Calu3 (cell line): Measurements from ENCODE around the gene ABR. TPM values are rescaled to one million over a fixed set of nuclear protein-coding genes. Genes with fewer than 3 reads are reported as not detected.

Experiments
- BruUV-seq: library from RNA; stranded (reverse); fragments of 400-500 nt; replicated peaks from 2 replicates; lab custom pipeline; 2021; lab: Mats Ljungman, UMichigan
- CTCF ChIA-PET: fragments of 300-600 bp; sonication (Branson Sonifier 250); formaldehyde crosslinking; loops from one replicate; lab custom pipeline; 2022; ENCODE audit warnings: antibody characterized with exemption; lab: Charles Lee
- DNase-seq: peaks from one replicate; pipeline ENCODE4 v3.0.0; 2022
- H3K27ac Mint-ChIP-seq: one replicate; pipeline ENCODE4 v1.8.0; 2022; ENCODE audit warnings: mixed read lengths; ENCODE audit not compliant: unreplicated experiment
- H3K27me3 Mint-ChIP-seq: one replicate; pipeline ENCODE4 v1.8.0; 2022; ENCODE audit warnings: mixed read lengths; ENCODE audit not compliant: unreplicated experiment
- H3K36me3 Mint-ChIP-seq: one replicate; pipeline ENCODE4 v1.8.0; 2022; ENCODE audit warnings: mild to moderate bottlenecking, moderate library complexity, mixed read lengths; ENCODE audit not compliant: insufficient read depth, unreplicated experiment
- H3K4me1 Mint-ChIP-seq: one replicate; pipeline ENCODE4 v1.8.0; 2022; ENCODE audit warnings: mild to moderate bottlenecking, low read depth, mixed read lengths; ENCODE audit not compliant: unreplicated experiment
- H3K4me3 Mint-ChIP-seq: one replicate; pipeline ENCODE4 v1.8.0; 2022; ENCODE audit warnings: mild to moderate bottlenecking, low read depth, moderate library complexity, mixed read lengths; ENCODE audit not compliant: unreplicated experiment
- H3K9me3 Mint-ChIP-seq: one replicate; pipeline ENCODE4 v1.8.0; 2022; ENCODE audit warnings: low read depth, mixed read lengths; ENCODE audit not compliant: unreplicated experiment
- CTCF ChIP-seq: fragments of 200-600 bp; IDR thresholded peaks from one replicate; pipeline ENCODE4 v1.8.0; 2022; ENCODE audit warnings: antibody characterized with exemption; ENCODE audit not compliant: unreplicated experiment
- intact Hi-C: fragments of 100-400 bp; cut with micrococcal nuclease; formaldehyde crosslinking; loops from one replicate; pipeline ENCODE4 v1.10.0; 2022; ENCODE audit not compliant: unreplicated experiment
- total RNA-seq: library from RNA; stranded (reverse); gene quantifications from 2 replicates; pipeline ENCODE4 v1.2.3, GENCODE V29; 2022

ABR gene
- total RNA-seq, 1 experiment from 2014 or later = 92.7 TPM

GRCh38 chr17:1126250-1126797, 53.5 kb downstream of the ABR start:
- no peak for DNase-seq
- no peaks in the 10 kb centered on the region for H3K27me3 Mint-ChIP-seq
- no peak overlapping the region for H3K4me3 Mint-ChIP-seq
- CTCF ChIA-PET = no interaction called here
- H3K4me1 Mint-ChIP-seq = no peaks in the 10 kb centered on the region
- TF ChIP-seq CTCF = no peak
- no peaks in the 10 kb centered on the region for H3K36me3 Mint-ChIP-seq
- intact Hi-C loops = loop anchor here (10.0 kb wide), 2 partner anchors 58 to 208 kb away; no protein-coding TSS in a partner anchor
- no peak overlapping the region for H3K27ac Mint-ChIP-seq
- BruUV-seq = no TSS peak
- H3K9me3 Mint-ChIP-seq = no peaks in the 10 kb centered on the region

- CTCF ChIA-PET = no interaction called here
- intact Hi-C loops = loop anchor here (10.0 kb wide), 2 partner anchors 59 to 209 kb away; no protein-coding TSS in a partner anchor
- Mint-ChIP-seq H3K27ac (no peak overlapping the region), H3K4me3 (no peak overlapping the region), H3K9me3 (no peaks in the 10 kb centered on the region), H3K4me1 (no peaks in the 10 kb centered on the region), H3K27me3 (no peaks in the 10 kb centered on the region), H3K36me3 (no peaks in the 10 kb centered on the region)
- BruUV-seq = no TSS peak
- no peak for TF ChIP-seq CTCF
- DNase-seq = no peak
Measured at GRCh38 chr17:1125788-1126145, 54.0 kb downstream of the ABR start.

- no peak for TF ChIP-seq CTCF
Measured at GRCh38 chr17:1124896-1125787, 54.6 kb downstream of the ABR start.

GRCh38 chr17:1123921-1124715, 55.7 kb downstream of the ABR start:
- no peaks in the 10 kb centered on the region for H3K36me3 Mint-ChIP-seq
- CTCF ChIA-PET = interaction anchor here (2.7 kb wide), 1 partner anchor 62 kb away, joined by 17 read pairs; no protein-coding TSS in a partner anchor
- no peaks in the 10 kb centered on the region for H3K9me3 Mint-ChIP-seq
- no peak for TF ChIP-seq CTCF
- H3K4me3 Mint-ChIP-seq = no peak overlapping the region
- H3K27me3 Mint-ChIP-seq = no peaks in the 10 kb centered on the region
- no peak for DNase-seq
- peak overlapping the region; percentile 82 for H3K27ac Mint-ChIP-seq
- H3K4me1 Mint-ChIP-seq = no peaks in the 10 kb centered on the region
- intact Hi-C loops = loop anchor here (10.0 kb wide), 2 partner anchors 61 to 211 kb away; no protein-coding TSS in a partner anchor
- no TSS peak for BruUV-seq

More at GRCh38 chr17:1124896-1125787, 54.6 kb downstream of the ABR start:
- peak overlapping the region; percentile 82 for H3K27ac Mint-ChIP-seq
- H3K4me3 Mint-ChIP-seq = no peak overlapping the region
- H3K27me3 Mint-ChIP-seq = no peaks in the 10 kb centered on the region
- DNase-seq = no peak
- no peaks in the 10 kb centered on the region for H3K4me1 Mint-ChIP-seq
- CTCF ChIA-PET = no interaction called here
- H3K36me3 Mint-ChIP-seq = no peaks in the 10 kb centered on the region
- intact Hi-C loops = loop anchor here (10.0 kb wide), 2 partner anchors 60 to 210 kb away; no protein-coding TSS in a partner anchor
- H3K9me3 Mint-ChIP-seq = no peaks in the 10 kb centered on the region
- BruUV-seq = no TSS peak
